PC-9 (cell line): ENCODE data around the gene OBSCN.

Source experiments
- EZH2 ChIP-seq: fragments of 200-600 bp; sonication (generic); IDR thresholded peaks from 2 replicates; pipeline ENCODE4 v1.8.0; 2017; ENCODE audit warnings: antibody characterized with exemption, low read depth
- TF ChIP-seq, protein P1 (sequence below): fragments of 200-600 bp; sonication (generic); conservative IDR thresholded peaks from 2 replicates; pipeline ENCODE4 v1.6.1; 2017; ENCODE audit warnings: mixed run types, antibody characterized with exemption, mild to moderate bottlenecking, moderate library complexity

- TF ChIP-seq, protein P1, sequence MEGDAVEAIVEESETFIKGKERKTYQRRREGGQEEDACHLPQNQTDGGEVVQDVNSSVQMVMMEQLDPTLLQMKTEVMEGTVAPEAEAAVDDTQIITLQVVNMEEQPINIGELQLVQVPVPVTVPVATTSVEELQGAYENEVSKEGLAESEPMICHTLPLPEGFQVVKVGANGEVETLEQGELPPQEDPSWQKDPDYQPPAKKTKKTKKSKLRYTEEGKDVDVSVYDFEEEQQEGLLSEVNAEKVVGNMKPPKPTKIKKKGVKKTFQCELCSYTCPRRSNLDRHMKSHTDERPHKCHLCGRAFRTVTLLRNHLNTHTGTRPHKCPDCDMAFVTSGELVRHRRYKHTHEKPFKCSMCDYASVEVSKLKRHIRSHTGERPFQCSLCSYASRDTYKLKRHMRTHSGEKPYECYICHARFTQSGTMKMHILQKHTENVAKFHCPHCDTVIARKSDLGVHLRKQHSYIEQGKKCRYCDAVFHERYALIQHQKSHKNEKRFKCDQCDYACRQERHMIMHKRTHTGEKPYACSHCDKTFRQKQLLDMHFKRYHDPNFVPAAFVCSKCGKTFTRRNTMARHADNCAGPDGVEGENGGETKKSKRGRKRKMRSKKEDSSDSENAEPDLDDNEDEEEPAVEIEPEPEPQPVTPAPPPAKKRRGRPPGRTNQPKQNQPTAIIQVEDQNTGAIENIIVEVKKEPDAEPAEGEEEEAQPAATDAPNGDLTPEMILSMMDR, result no peak
- TF ChIP-seq EZH2, result no peak
These were observed 151.1 kb downstream of the OBSCN start for GRCh38 chr1:228358764-228359612.
